ENCODE data around the gene ARID5B.

Gene ARID5B

GRCh38 chr10:61983255-61983654, 81.8 kb downstream of the ARID5B start:
- TF ChIP-seq MAX (IDR thresholded peaks at IDR 0.05; ENCODE audit: low read depth, low read length): no peak
- no peak for DNase-seq (ENCODE audit: low read depth)
- no peak overlapping the region for H3K4me3 ChIP-seq (ENCODE audit: low read depth, low read length)

GRCh38 chr10:61984803-61985418, 83.4 kb downstream of the ARID5B start:
- no peak for TF ChIP-seq MAX (IDR thresholded peaks at IDR 0.05; ENCODE audit: low read depth, low read length)
- no peak for TF ChIP-seq CTCF (IDR thresholded peaks at IDR 0.05; ENCODE audit: low read depth, low read length)
- TF ChIP-seq MYC (IDR thresholded peaks at IDR 0.05; ENCODE audit: low read depth, low read length): no peak
- no peak for TF ChIP-seq POLR2A (IDR thresholded peaks at IDR 0.05; ENCODE audit: extremely low read depth, insufficient read length)
- DNase-seq (ENCODE audit: low read depth): no peak
- H3K4me3 ChIP-seq (ENCODE audit: low read depth, low read length): no peak overlapping the region

DNA sequence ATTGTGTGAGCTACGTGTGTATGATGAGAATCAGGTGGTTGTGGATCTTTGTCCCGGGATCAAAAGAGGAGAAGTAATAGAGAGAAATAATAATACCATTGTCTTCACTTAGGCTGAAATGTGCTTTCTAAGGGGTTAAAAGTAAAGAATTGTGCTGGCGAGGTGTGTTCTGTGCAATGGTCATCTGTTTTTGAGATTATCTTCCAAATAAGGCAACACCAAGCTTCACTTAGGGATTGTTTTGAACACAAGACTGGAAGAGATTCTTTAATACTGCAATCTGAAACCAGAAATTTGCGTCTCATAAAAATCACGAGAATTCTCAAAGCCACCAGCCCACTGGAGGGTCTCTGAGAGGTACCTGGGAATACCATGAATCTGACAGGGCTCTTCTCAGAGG, 84.2 kb downstream of the ARID5B start:
- no peak overlapping the region for H3K4me3 ChIP-seq (ENCODE audit: low read depth, low read length)
- TF ChIP-seq POLR2A (IDR thresholded peaks at IDR 0.05; ENCODE audit: extremely low read depth, insufficient read length): no peak
- no peak for TF ChIP-seq MYC (IDR thresholded peaks at IDR 0.05; ENCODE audit: low read depth, low read length)
- TF ChIP-seq MAX (IDR thresholded peaks at IDR 0.05; ENCODE audit: low read depth, low read length): no peak
- TF ChIP-seq CTCF (IDR thresholded peaks at IDR 0.05; ENCODE audit: low read depth, low read length): no peak
- DNase-seq (ENCODE audit: low read depth): no peak

DNA sequence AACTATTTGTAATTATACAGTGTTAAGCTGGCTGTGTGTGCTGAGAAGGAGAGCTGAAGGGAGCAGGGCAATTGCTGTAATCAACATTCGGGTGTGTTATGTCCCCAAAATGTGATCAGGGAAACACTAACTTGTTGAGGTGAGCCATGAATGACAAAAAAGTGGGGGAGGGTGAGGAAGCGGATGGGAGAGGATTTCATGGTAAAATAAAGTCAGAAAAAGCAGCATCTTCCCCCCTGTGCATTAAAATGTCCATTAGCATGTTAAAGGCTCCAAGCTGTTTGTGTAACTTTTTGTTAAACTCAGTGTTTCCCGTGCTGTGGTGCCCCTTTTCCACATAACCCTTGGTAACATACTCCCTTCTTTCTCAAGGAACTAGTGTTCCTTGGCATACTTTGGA, 84.9 kb downstream of the ARID5B start:
- no peak for DNase-seq (ENCODE audit: low read depth)
- no peak for TF ChIP-seq MYC (IDR thresholded peaks at IDR 0.05; ENCODE audit: low read depth, low read length)
- TF ChIP-seq CTCF (IDR thresholded peaks at IDR 0.05; ENCODE audit: low read depth, low read length): no peak
- TF ChIP-seq POLR2A (IDR thresholded peaks at IDR 0.05; ENCODE audit: extremely low read depth, insufficient read length): no peak
- TF ChIP-seq MAX (IDR thresholded peaks at IDR 0.05; ENCODE audit: low read depth, low read length): no peak
- H3K4me3 ChIP-seq (ENCODE audit: low read depth, low read length): no peak overlapping the region

DNA sequence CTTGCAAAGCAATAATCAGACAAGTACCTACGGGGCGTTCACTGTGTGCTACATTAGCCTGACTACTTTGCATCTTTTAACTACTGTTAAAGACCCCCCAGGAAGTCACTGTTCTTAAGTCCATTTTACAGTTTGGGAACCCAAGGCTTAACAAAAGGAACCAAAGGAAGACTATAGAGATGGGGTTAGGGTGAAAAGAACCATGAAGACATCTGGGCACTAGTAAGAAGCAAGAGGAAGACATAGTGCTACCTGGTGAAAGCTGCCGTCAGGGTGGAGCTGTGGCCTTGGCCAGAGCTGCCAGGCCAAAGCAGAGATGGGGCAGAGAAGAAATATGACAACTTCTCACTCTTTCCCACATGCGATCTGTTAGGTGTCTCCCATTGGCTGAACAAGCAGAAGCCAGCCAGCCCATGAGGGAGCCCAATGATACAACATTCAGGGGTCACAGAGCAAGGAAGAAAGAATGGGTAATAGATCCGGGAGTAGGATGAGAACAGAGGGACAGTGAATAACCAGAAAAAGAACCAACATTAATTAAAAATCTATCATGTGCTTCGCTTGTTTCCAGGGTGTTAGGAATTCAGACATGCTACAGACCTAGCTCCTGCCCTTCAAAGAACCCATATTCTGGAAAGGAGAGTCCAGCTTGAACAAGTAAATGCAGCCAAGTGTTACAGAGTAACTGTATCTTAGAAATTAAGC, 85.4 kb downstream of the ARID5B start:
- no peak for DNase-seq (ENCODE audit: low read depth)
- TF ChIP-seq POLR2A (IDR thresholded peaks at IDR 0.05; ENCODE audit: extremely low read depth, insufficient read length): no peak
- no peak for TF ChIP-seq MYC (IDR thresholded peaks at IDR 0.05; ENCODE audit: low read depth, low read length)
- TF ChIP-seq CTCF (IDR thresholded peaks at IDR 0.05; ENCODE audit: low read depth, low read length): no peak
- TF ChIP-seq MAX (IDR thresholded peaks at IDR 0.05; ENCODE audit: low read depth, low read length): no peak
- H3K4me3 ChIP-seq (ENCODE audit: low read depth, low read length): no peak overlapping the region

DNA sequence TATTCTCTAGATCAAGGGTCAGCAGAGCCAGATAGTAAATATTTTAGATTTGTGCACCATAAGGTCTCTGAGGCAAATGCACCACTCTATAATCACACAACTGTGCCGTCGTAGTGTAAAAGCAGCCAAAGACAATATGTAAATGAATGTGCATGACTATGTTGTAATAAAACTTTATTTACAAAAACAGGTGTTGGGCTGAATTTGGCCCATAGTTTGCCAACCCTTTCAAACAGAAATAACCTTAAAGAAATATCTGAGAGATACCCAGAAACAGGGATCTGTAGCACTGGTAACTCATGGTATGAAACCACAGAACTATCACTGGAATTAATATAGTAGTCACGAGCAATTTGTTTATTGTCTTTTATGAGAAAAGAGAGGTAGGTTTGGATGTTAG, 86.0 kb downstream of the ARID5B start:
- TF ChIP-seq MAX (IDR thresholded peaks at IDR 0.05; ENCODE audit: low read depth, low read length): no peak
- TF ChIP-seq MYC (IDR thresholded peaks at IDR 0.05; ENCODE audit: low read depth, low read length): no peak
- TF ChIP-seq POLR2A (IDR thresholded peaks at IDR 0.05; ENCODE audit: extremely low read depth, insufficient read length): no peak
- TF ChIP-seq CTCF (IDR thresholded peaks at IDR 0.05; ENCODE audit: low read depth, low read length): no peak
- H3K4me3 ChIP-seq (ENCODE audit: low read depth, low read length): no peak overlapping the region
- DNase-seq (ENCODE audit: low read depth): no peak
